ENCODE results near the gene FBXO46. TPM values are rescaled to one million over a fixed set of nuclear protein-coding genes. Genes with fewer than 3 reads are reported as not detected.

The FBXO46 gene
- total RNA-seq, 6 experiments from 2014 or later = 8.4 to 14.5 (median 11.0) TPM

- Mint-ChIP-seq H3K4me1 (ENCODE audit: low read depth) (no peaks in the 10 kb centered on the region; the same call in 1 of the 2 replicates), H3K27me3 (ENCODE audit: insufficient read depth) (no peaks in the 10 kb centered on the region), H3K4me3 (no peak overlapping the region), H3K36me3 (ENCODE audit: low read depth) (peaks cover 14% of the 10 kb centered on the region), H3K27ac (no peak overlapping the region), H3K9me3 (no peaks in the 10 kb centered on the region)
- TF ChIP-seq CTCF (IDR thresholded peaks at IDR 0.05) = no peak
- DNase-seq = no peak
These were observed 20.2 kb downstream of the FBXO46 start for GRCh38 chr19:45710356-45711130.

- Mint-ChIP-seq H3K4me1 (ENCODE audit: low read depth) (no peaks in the 10 kb centered on the region), H3K4me3 (no peak overlapping the region), H3K9me3 (no peaks in the 10 kb centered on the region), H3K27me3 (ENCODE audit: insufficient read depth) (0 out of 2 replicates have a peak, but pooled peaks cover 1% of the 10 kb centered on the region), H3K36me3 (ENCODE audit: low read depth) (peaks cover 25% of the 10 kb centered on the region), H3K27ac (no peak overlapping the region)
- DNase-seq = no peak
- no peak for TF ChIP-seq CTCF (IDR thresholded peaks at IDR 0.05)
These were observed 24.8 kb downstream of the FBXO46 start for GRCh38 chr19:45705710-45706415.

GRCh38 chr19:45705115-45705514 is 25.6 kb downstream of the FBXO46 start:
- Mint-ChIP-seq H3K4me3 (no peak overlapping the region), H3K9me3 (no peaks in the 10 kb centered on the region), H3K27ac (no peak overlapping the region), H3K4me1 (ENCODE audit: low read depth) (no peaks in the 10 kb centered on the region), H3K36me3 (ENCODE audit: low read depth) (peaks cover 19% of the 10 kb centered on the region), H3K27me3 (ENCODE audit: insufficient read depth) (0 out of 2 replicates have a peak, but pooled peaks cover 1% of the 10 kb centered on the region)
- DNase-seq = no peak
- TF ChIP-seq CTCF (IDR thresholded peaks at IDR 0.05) = no peak

GRCh38 chr19:45701676-45702075 is 29.0 kb downstream of the FBXO46 start:
- no peaks in the 10 kb centered on the region for H3K9me3 Mint-ChIP-seq
- H3K4me3 Mint-ChIP-seq = no peak overlapping the region
- peaks cover 7% of the 10 kb centered on the region for H3K4me1 Mint-ChIP-seq (ENCODE audit: low read depth)
- TF ChIP-seq CTCF (IDR thresholded peaks at IDR 0.05) = no peak
- 0 out of 2 replicates have a peak, but pooled peaks cover 1% of the 10 kb centered on the region for H3K27me3 Mint-ChIP-seq (ENCODE audit: insufficient read depth)
- no peak for DNase-seq
- H3K36me3 Mint-ChIP-seq (ENCODE audit: low read depth) = peaks cover 15% of the 10 kb centered on the region
- no peak overlapping the region for H3K27ac Mint-ChIP-seq

- Mint-ChIP-seq H3K4me1 (ENCODE audit: low read depth) (peaks cover 26% of the 10 kb centered on the region), H3K27me3 (ENCODE audit: insufficient read depth) (peaks cover 3% of the 10 kb centered on the region; the same call in 1 of the 2 replicates), H3K9me3 (peaks cover 5% of the 10 kb centered on the region), H3K4me3 (peak overlapping the region; percentile 99), H3K27ac (peak overlapping the region; percentile 96), H3K36me3 (ENCODE audit: low read depth) (peaks cover 10% of the 10 kb centered on the region)
- DNase-seq = peak; percentile 58
- peak; percentile 96 for TF ChIP-seq CTCF (IDR thresholded peaks at IDR 0.05)
These were observed 37.4 kb downstream of the FBXO46 start for GRCh38 chr19:45693106-45693788.
